Neural crest cell (in vitro differentiated cells): ENCODE data around the gene RCE1. TPM values are rescaled to one million over a fixed set of nuclear protein-coding genes. Genes with fewer than 3 reads are reported as not detected.

Experiments used
- DNase-seq: peaks from one replicate; pipeline ENCODE4 v3.0.0; 2021; ENCODE audit warnings: low read depth, mixed read lengths, low spot score
- H3K27ac Mint-ChIP-seq: one replicate; pipeline ENCODE4 v1.8.0; 2021; ENCODE audit warnings: mild to moderate bottlenecking, mixed read lengths; ENCODE audit not compliant: unreplicated experiment
- H3K27me3 Mint-ChIP-seq: 2 replicates; pipeline ENCODE4 v1.8.0; 2021; ENCODE audit warnings: low read depth, mild to moderate bottlenecking, mixed read lengths
- H3K36me3 Mint-ChIP-seq: 2 replicates; pipeline ENCODE4 v1.8.0; 2021; ENCODE audit warnings: low read depth, mild to moderate bottlenecking, mixed read lengths
- H3K4me1 Mint-ChIP-seq: 2 replicates; pipeline ENCODE4 v1.8.0; 2021; ENCODE audit warnings: mixed read lengths
- H3K4me3 Mint-ChIP-seq: one replicate; pipeline ENCODE4 v1.8.0; 2021; ENCODE audit warnings: mild to moderate bottlenecking, mixed read lengths
- H3K9me3 Mint-ChIP-seq: 2 replicates; pipeline ENCODE4 v1.8.0; 2021; ENCODE audit warnings: mixed read lengths
- CTCF ChIP-seq: fragments of 200-600 bp; sonication (generic); conservative IDR thresholded peaks from 2 replicates; pipeline ENCODE4 v1.5.0; 2021; ENCODE audit warnings: antibody characterized with exemption, mild to moderate bottlenecking
- total RNA-seq: library from RNA; stranded (reverse); gene quantifications from 2 replicates; pipeline ENCODE4 v1.2.1, GENCODE V29; 2021

Gene RCE1
- total RNA-seq, 1 donor from 2014 or later = 35.8 TPM

GRCh38 chr11:66870616-66871520 is 27.6 kb downstream of the RCE1 start:
- no peak overlapping the region for H3K4me3 Mint-ChIP-seq
- TF ChIP-seq CTCF = no peak
- peaks cover 17% of the 10 kb centered on the region for H3K4me1 Mint-ChIP-seq
- H3K27me3 Mint-ChIP-seq = no peaks in the 10 kb centered on the region
- no peaks in the 10 kb centered on the region for H3K36me3 Mint-ChIP-seq
- no peak overlapping the region for H3K27ac Mint-ChIP-seq
- DNase-seq = no peak
- no peaks in the 10 kb centered on the region for H3K9me3 Mint-ChIP-seq

DNA sequence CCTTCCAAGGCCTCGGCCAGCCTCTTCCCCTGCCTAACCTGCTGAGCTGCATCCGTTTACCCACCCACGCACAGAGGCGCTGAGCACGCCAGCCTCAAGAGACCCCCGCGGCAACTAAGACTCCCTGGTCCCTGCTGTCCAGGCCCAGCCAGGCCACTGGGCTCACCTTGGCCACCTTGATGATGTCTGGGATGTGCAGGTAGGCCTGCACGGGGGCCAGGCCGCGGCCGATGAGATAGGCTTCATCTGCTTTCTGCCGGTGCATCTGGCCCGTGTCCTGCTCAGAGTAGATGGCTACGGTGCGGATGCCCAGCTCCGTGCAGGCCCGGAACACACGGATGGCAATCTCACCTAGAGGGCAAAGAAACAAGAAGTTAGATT is 28.3 kb downstream of the RCE1 start:
- Mint-ChIP-seq H3K4me3 (no peak overlapping the region), H3K4me1 (peaks cover 24% of the 10 kb centered on the region), H3K27ac (no peak overlapping the region), H3K9me3 (no peaks in the 10 kb centered on the region), H3K36me3 (no peaks in the 10 kb centered on the region), H3K27me3 (no peaks in the 10 kb centered on the region)
- no peak for TF ChIP-seq CTCF
- no peak for DNase-seq

DNA sequence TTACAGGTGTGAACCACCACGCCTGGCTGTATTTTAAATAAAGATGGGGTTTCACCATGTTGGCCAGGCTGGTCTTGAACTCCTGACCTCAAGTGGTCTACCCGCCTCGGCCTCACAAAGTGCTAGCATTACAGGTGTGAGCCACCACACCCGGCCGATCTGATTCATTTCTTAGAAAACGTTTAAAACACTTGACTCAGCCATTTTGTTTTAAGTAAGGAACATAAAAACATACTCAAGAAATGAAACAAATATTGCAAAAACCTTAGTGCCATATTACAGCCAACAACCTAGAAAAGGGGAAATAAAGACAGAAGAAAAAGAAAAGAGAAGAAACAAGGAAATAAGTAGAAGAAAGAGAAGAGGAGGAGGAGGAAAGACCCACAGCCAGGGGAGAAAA is 31.0 kb downstream of the RCE1 start:
- TF ChIP-seq CTCF = no peak
- Mint-ChIP-seq H3K4me3 (no peak overlapping the region), H3K9me3 (no peaks in the 10 kb centered on the region), H3K4me1 (peaks cover 26% of the 10 kb centered on the region), H3K27me3 (no peaks in the 10 kb centered on the region), H3K36me3 (no peaks in the 10 kb centered on the region), H3K27ac (no peak overlapping the region)
- no peak for DNase-seq

DNA sequence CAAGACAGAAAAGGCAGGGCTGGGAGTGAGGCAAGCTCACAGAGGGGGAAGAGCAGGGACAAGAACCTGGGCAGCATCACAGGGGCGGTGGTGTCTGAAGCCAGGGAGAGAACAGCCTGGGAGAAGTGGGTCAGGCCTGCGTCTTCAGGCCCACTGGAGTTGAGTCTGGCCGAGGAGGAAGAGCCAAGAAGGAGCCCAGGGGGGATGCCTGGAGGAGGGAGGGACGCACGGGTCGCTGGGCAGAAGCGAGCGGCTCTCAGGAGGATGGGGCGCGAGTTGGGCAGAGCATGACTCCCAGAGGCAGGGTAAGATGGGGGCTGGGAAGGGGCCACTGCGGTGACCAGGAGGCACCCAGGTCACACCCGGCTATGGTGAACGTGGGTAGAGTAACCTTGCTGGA is 32.1 kb downstream of the RCE1 start:
- no peak overlapping the region for H3K27ac Mint-ChIP-seq
- no peaks in the 10 kb centered on the region for H3K27me3 Mint-ChIP-seq
- H3K9me3 Mint-ChIP-seq = no peaks in the 10 kb centered on the region
- peaks cover 26% of the 10 kb centered on the region for H3K4me1 Mint-ChIP-seq
- H3K36me3 Mint-ChIP-seq = no peaks in the 10 kb centered on the region
- H3K4me3 Mint-ChIP-seq = no peak overlapping the region
- no peak for DNase-seq
- TF ChIP-seq CTCF = no peak

GRCh38 chr11:66877588-66878385 is 34.5 kb downstream of the RCE1 start:
- Mint-ChIP-seq H3K4me3 (no peak overlapping the region), H3K9me3 (no peaks in the 10 kb centered on the region), H3K36me3 (no peaks in the 10 kb centered on the region), H3K27me3 (no peaks in the 10 kb centered on the region), H3K27ac (no peak overlapping the region), H3K4me1 (peaks cover 37% of the 10 kb centered on the region)
- no peak for TF ChIP-seq CTCF
- DNase-seq = no peak
